Neuronal stem cell (in vitro differentiated cells): Measurements from ENCODE around the gene LIFR.

Experiments used
- DNase-seq: peaks from one replicate; pipeline ENCODE4 v3.0.0-alpha.2; 2013; ENCODE audit warnings: low spot score
- H2AFZ ChIP-seq: one replicate; pipeline ENCODE4 v1.6.1; 2013; ENCODE audit warnings: mild to moderate bottlenecking, low read length, inconsistent platforms
- H2AK5ac ChIP-seq: 2 replicates; pipeline ENCODE4 v1.6.1; 2013; ENCODE audit warnings: low read depth, mild to moderate bottlenecking, inconsistent platforms, low read length, moderate library complexity, mixed read lengths
- H2BK120ac ChIP-seq: 2 replicates; pipeline ENCODE4 v1.6.1; 2013; ENCODE audit warnings: low read depth, mild to moderate bottlenecking, inconsistent platforms, low read length, moderate library complexity, mixed read lengths
- H2BK12ac ChIP-seq: one replicate; pipeline ENCODE4 v1.6.1; 2013; ENCODE audit warnings: low read length, inconsistent platforms
- H2BK15ac ChIP-seq: 2 replicates; pipeline ENCODE4 v1.6.1; 2013; ENCODE audit warnings: mild to moderate bottlenecking, low read length, inconsistent platforms, mixed read lengths
- H2BK5ac ChIP-seq: one replicate; pipeline ENCODE4 v1.6.1; 2013; ENCODE audit warnings: inconsistent platforms, mild to moderate bottlenecking, low read length, moderate library complexity
- H3K14ac ChIP-seq: one replicate; pipeline ENCODE4 v1.6.1; 2013; ENCODE audit warnings: low read length, inconsistent platforms
- H3K18ac ChIP-seq: 2 replicates; pipeline ENCODE4 v1.6.1; 2013; ENCODE audit warnings: low read length, inconsistent platforms
- H3K23ac ChIP-seq: 2 replicates; pipeline ENCODE4 v1.6.1; 2013; ENCODE audit warnings: low read depth, mild to moderate bottlenecking, mixed read lengths, low read length, inconsistent platforms; ENCODE audit not compliant: poor library complexity
- H3K27ac ChIP-seq: replicated peaks from 3 replicates; pipeline ENCODE4 v1.5.1; 2013; ENCODE audit warnings: low read length, inconsistent platforms
- H3K27me3 ChIP-seq, 3 experiments: 2 replicates each; pipeline ENCODE4 v1.6.1; 2013; ENCODE audit warnings: low read length in 3 of 3, mild to moderate bottlenecking in 2 of 3, inconsistent platforms in 1 of 3, low read depth in 1 of 3, mixed read lengths in 1 of 3, moderate library complexity in 1 of 3; ENCODE audit not compliant: control insufficient read depth in 3 of 3, insufficient read depth in 3 of 3
- H3K36me3 ChIP-seq, 2 donors: replicated peaks in 1 of 2; 2 replicates each; pipeline ENCODE4 v1.6.1; 2013; ENCODE audit warnings: low read length in 2 of 2; ENCODE audit not compliant: control insufficient read depth in 2 of 2, insufficient read depth in 2 of 2
- H3K4ac ChIP-seq: 2 replicates; pipeline ENCODE4 v1.6.1; 2013; ENCODE audit warnings: inconsistent platforms, mild to moderate bottlenecking, low read length, moderate library complexity
- H3K4me1 ChIP-seq, 2 donors: 1 replicate in 1 of 2; 2 replicates in 1 of 2; pipeline ENCODE4 v1.6.1; 2013; ENCODE audit warnings: low read length in 2 of 2, low read depth in 1 of 2; ENCODE audit not compliant: control insufficient read depth in 2 of 2, insufficient read depth in 1 of 2
- H3K4me2 ChIP-seq: one replicate; pipeline ENCODE4 v1.6.1; 2013; ENCODE audit warnings: mild to moderate bottlenecking, low read length, inconsistent platforms; ENCODE audit not compliant: insufficient read depth, poor library complexity, severe bottlenecking
- H3K4me3 ChIP-seq, 2 donors: 2 replicates each; pipeline ENCODE4 v1.5.1; 2013; ENCODE audit warnings: low read length in 2 of 2, mild to moderate bottlenecking in 2 of 2, inconsistent platforms in 1 of 2, moderate library complexity in 1 of 2
- H3K79me1 ChIP-seq: one replicate; pipeline ENCODE4 v1.6.1; 2013; ENCODE audit warnings: low read depth, mild to moderate bottlenecking, inconsistent platforms, low read length, moderate library complexity
- H3K9ac ChIP-seq: one replicate; pipeline ENCODE4 v1.6.1; 2013; ENCODE audit warnings: mild to moderate bottlenecking, low read depth, low read length, inconsistent platforms; ENCODE audit not compliant: poor library complexity
- H3K9me3 ChIP-seq, 2 donors: replicated peaks in 1 of 2; 2 replicates each; pipeline versions ENCODE3 to v1.6.1; 2013; ENCODE audit warnings: low read length in 2 of 2, mild to moderate bottlenecking in 2 of 2, inconsistent platforms in 1 of 2, low read depth in 1 of 2, mixed read lengths in 1 of 2, moderate library complexity in 1 of 2; ENCODE audit not compliant: control insufficient read depth in 2 of 2, insufficient read depth in 1 of 2
- H4K8ac ChIP-seq: one replicate; pipeline ENCODE4 v1.6.1; 2013; ENCODE audit warnings: low read depth, mild to moderate bottlenecking, inconsistent platforms, low read length, moderate library complexity
- H4K91ac ChIP-seq: one replicate; pipeline ENCODE4 v1.6.1; 2013; ENCODE audit warnings: low read length, low read depth, mild to moderate bottlenecking, inconsistent platforms; ENCODE audit not compliant: poor library complexity
- WGBS, 2 donors: extraction: QIAGEN DNeasy Blood & Tissue Kit; methylation state at CpG; one replicate each; pipeline ENCODE4 v1.1.7; 2013; ENCODE audit warnings: missing lambda C conversion rate in 2 of 2, mixed read lengths in 1 of 2; ENCODE audit not compliant: insufficient read length in 2 of 2, insufficient replicate concordance in 1 of 2; ENCODE audit errors: extremely low coverage in 2 of 2; 5-methylcytosine and 5-hydroxymethylcytosine counted together

LIFR gene

GRCh38 chr5:38529955-38530646 is 26.3 kb downstream of the LIFR start:
- Histone ChIP-seq H3K27me3 (no peaks in the 10 kb centered on the region), H3K9ac (no peak overlapping the region), H4K91ac (no peak overlapping the region), H3K14ac (no peak overlapping the region), H3K4ac (no peak overlapping the region), H2AFZ (no peak overlapping the region), H2BK15ac (no peak overlapping the region), H3K18ac (no peak overlapping the region), H3K4me2 (no peak overlapping the region), H3K4me1 (peaks cover 3 to 24% of the 10 kb centered on the region in 2 donors), H3K79me1 (no peaks in the 10 kb centered on the region), H3K36me3 (peaks cover 0 to 40% of the 10 kb centered on the region in 2 donors), H3K9me3 (peaks cover 0 to 2% of the 10 kb centered on the region in 2 donors), H2AK5ac (no peak overlapping the region), H2BK120ac (no peak overlapping the region), H3K23ac (no peak overlapping the region), H2BK12ac (no peak overlapping the region), H3K27ac (no peak overlapping the region), H3K4me3 (no peak overlapping the region), H2BK5ac (no peak overlapping the region), H4K8ac (no peak overlapping the region)
- DNase-seq, result no peak
- WGBS, 2 donors, result no CpG with 5 or more reads among the region's 4 CpGs

GRCh38 chr5:38528162-38528703 is 28.2 kb downstream of the LIFR start:
- Histone ChIP-seq H4K8ac (no peak overlapping the region), H3K4me3 (no peak overlapping the region), H4K91ac (no peak overlapping the region), H3K9ac (no peak overlapping the region), H2BK120ac (no peak overlapping the region), H3K14ac (no peak overlapping the region), H3K18ac (no peak overlapping the region), H3K23ac (no peak overlapping the region), H3K4ac (no peak overlapping the region), H3K27ac (no peak overlapping the region), H2BK5ac (no peak overlapping the region), H3K27me3 (no peaks in the 10 kb centered on the region), H3K36me3 (peaks cover 0 to 59% of the 10 kb centered on the region in 2 donors), H2BK15ac (no peak overlapping the region), H3K4me2 (no peak overlapping the region), H2BK12ac (no peak overlapping the region), H2AK5ac (no peak overlapping the region), H3K4me1 (peaks cover 3 to 12% of the 10 kb centered on the region in 2 donors), H3K9me3 (peaks cover 0 to 2% of the 10 kb centered on the region in 2 donors), H2AFZ (no peak overlapping the region), H3K79me1 (no peaks in the 10 kb centered on the region)
- no peak for DNase-seq
- WGBS, 2 donors, result no CpG with 5 or more reads among the region's 3 CpGs

GRCh38 chr5:38527475-38527874 is 29.0 kb downstream of the LIFR start:
- no peak for DNase-seq

GRCh38 chr5:38524022-38524421 is 32.4 kb downstream of the LIFR start:
- Histone ChIP-seq H3K9me3 (peaks cover 4 to 29% of the 10 kb centered on the region in 2 donors), H4K91ac (no peak overlapping the region), H3K4ac (no peak overlapping the region), H2AK5ac (no peak overlapping the region), H4K8ac (no peak overlapping the region), H3K14ac (no peak overlapping the region), H2BK12ac (no peak overlapping the region), H3K4me2 (no peak overlapping the region), H2BK15ac (no peak overlapping the region), H3K36me3 (peaks cover 5 to 99% of the 10 kb centered on the region in 2 donors), H3K4me3 (no peak overlapping the region), H3K9ac (no peak overlapping the region), H2BK5ac (no peak overlapping the region), H3K23ac (no peak overlapping the region), H3K4me1 (no peaks in the 10 kb centered on the region), H2AFZ (no peak overlapping the region), H3K79me1 (no peaks in the 10 kb centered on the region), H3K27me3 (no peaks in the 10 kb centered on the region), H3K18ac (no peak overlapping the region), H3K27ac (no peak overlapping the region), H2BK120ac (no peak overlapping the region)
- no CpG with 5 or more reads among the region's 3 CpGs for WGBS, 2 donors
- no peak for DNase-seq

More at GRCh38 chr5:38527475-38527874, 29.0 kb downstream of the LIFR start:
- H3K18ac ChIP-seq, result no peak overlapping the region
- peaks cover 0 to 66% of the 10 kb centered on the region in 2 donors for H3K36me3 ChIP-seq
- no peak overlapping the region for H3K27ac ChIP-seq
- no peak overlapping the region for H3K4me3 ChIP-seq
- no peak overlapping the region for H3K23ac ChIP-seq
- H3K9ac ChIP-seq, result no peak overlapping the region
- H2BK5ac ChIP-seq, result no peak overlapping the region
- no peak overlapping the region for H3K4me2 ChIP-seq
- H2BK15ac ChIP-seq, result no peak overlapping the region
- H3K79me1 ChIP-seq, result no peaks in the 10 kb centered on the region
- no peak overlapping the region for H4K91ac ChIP-seq
- H4K8ac ChIP-seq, result no peak overlapping the region
- H3K4me1 ChIP-seq, result peaks cover 3 to 5% of the 10 kb centered on the region in 2 donors
- no CpG with 5 or more reads among the region's 2 CpGs for WGBS, 2 donors
- H3K4ac ChIP-seq, result no peak overlapping the region
- H2AFZ ChIP-seq, result no peak overlapping the region
- H3K14ac ChIP-seq, result no peak overlapping the region
- peaks cover 0 to 2% of the 10 kb centered on the region in 2 donors for H3K9me3 ChIP-seq
- H2BK12ac ChIP-seq, result no peak overlapping the region
- no peaks in the 10 kb centered on the region for H3K27me3 ChIP-seq
- H2BK120ac ChIP-seq, result no peak overlapping the region
- H2AK5ac ChIP-seq, result no peak overlapping the region
